Spleen (tissue), 7 donors: ENCODE results near the gene KRTAP17-1.

Experiments
- CTCF ChIP-seq, 11 experiments: fragments of 200-600 bp in 7 of 11; fragments of 450-650 bp in 4 of 11; sonication (generic) in 4 of 11; IDR thresholded peaks in 8 of 11; conservative IDR thresholded peaks in 3 of 11; 1 replicate in 7 of 11; 2 replicates in 4 of 11; pipeline versions ENCODE4 v1.4.0 to v1.8.0; 2016 to 2021; ENCODE audit warnings: antibody characterized with exemption in 11 of 11, inconsistent platforms in 4 of 11, mild to moderate bottlenecking in 1 of 11
- POLR2A ChIP-seq, 3 donors: fragments of 450-650 bp; IDR thresholded peaks; one replicate each; pipeline ENCODE4 v1.5.1; 2017; ENCODE audit warnings: antibody characterized with exemption in 3 of 3, mild to moderate bottlenecking in 1 of 3
- POLR2AphosphoS5 ChIP-seq, 3 donors: sonication (generic); formaldehyde crosslinking; IDR thresholded peaks; one replicate each; pipeline ENCODE4 v1.5.1; 2017; ENCODE audit warnings: antibody characterized with exemption in 3 of 3
- donor health status: DM: no; HTN: no; CAD: no; lungs with moderate emphysema.
- donor health status: DM: no; HTN: no; CAD: no.
- donor health status: DM: no; HTN: no; CAD: no.

GRCh38 chr17:41332239-41332638 lies 16.7 kb upstream of the KRTAP17-1 start:
- TF ChIP-seq CTCF (IDR thresholded peaks at IDR 0.05 in 8 of 11, conservative IDR thresholded peaks at IDR 0.05 in 3 of 11) (no peak), POLR2AphosphoS5 (IDR thresholded peaks at IDR 0.05) (no peak), POLR2A (IDR thresholded peaks at IDR 0.05) (no peak)
